Stimulated activated CD8-positive, alpha-beta memory T cell treated with anti-CD3 and anti-CD28 coated beads, Interleukin-7, amount 100 ng/mL, for 1 hour (primary cell): Measurements from ENCODE around the gene SNX11.

Source experiments
- DNase-seq, 2 donors: peaks; one replicate each; pipeline ENCODE4 v3.0.0-alpha.2; 2020; ENCODE audit warnings: low read depth in 2 of 2

SNX11 gene

GRCh38 chr17:48162306-48162934, 54.9 kb downstream of the SNX11 start:
- no peak for DNase-seq

GRCh38 chr17:48162946-48163506, 55.5 kb downstream of the SNX11 start:
- no peak for DNase-seq

GRCh38 chr17:48163809-48164208, 56.2 kb downstream of the SNX11 start:
- no peak for DNase-seq

GRCh38 chr17:48169926-48170325, 62.4 kb downstream of the SNX11 start:
- DNase-seq = no peak
